ENCODE measurements around the gene MAML2.
A peak's percentile ranks its signal among the peaks of the same experiment; 100 is the strongest.

MAML2 gene

GRCh38 chr11:96098511-96099241 lies 244.3 kb downstream of the MAML2 start:
- no peak for DNase-seq (ENCODE audit: low spot score)

GRCh38 chr11:96097844-96098421 lies 245.1 kb downstream of the MAML2 start:
- peak; percentile 31 for DNase-seq (ENCODE audit: low spot score)

GRCh38 chr11:96096360-96096759 lies 246.6 kb downstream of the MAML2 start:
- no peak for DNase-seq (ENCODE audit: low spot score)

GRCh38 chr11:96095884-96096303 lies 247.1 kb downstream of the MAML2 start:
- no peak for DNase-seq (ENCODE audit: low spot score)

- no peak for DNase-seq (ENCODE audit: low spot score)
Measured at GRCh38 chr11:96094156-96094555, 248.8 kb downstream of the MAML2 start.

GRCh38 chr11:96092511-96092910 lies 250.5 kb downstream of the MAML2 start:
- no peak for DNase-seq (ENCODE audit: low spot score)

- DNase-seq (ENCODE audit: low spot score), result no peak
Measured at GRCh38 chr11:96091476-96091875, 251.5 kb downstream of the MAML2 start.

- no peak for DNase-seq (ENCODE audit: low spot score)
Measured at GRCh38 chr11:96090711-96091110, 252.3 kb downstream of the MAML2 start.

- DNase-seq (ENCODE audit: low spot score), result no peak
Measured at GRCh38 chr11:96088914-96089313, 254.1 kb downstream of the MAML2 start.

- no peak for DNase-seq (ENCODE audit: low spot score)
Measured at GRCh38 chr11:96086111-96086510, 256.9 kb downstream of the MAML2 start.

- DNase-seq (ENCODE audit: low spot score), result no peak
Measured at GRCh38 chr11:96085319-96085930, 257.6 kb downstream of the MAML2 start.

- no peak for DNase-seq (ENCODE audit: low spot score)
Measured at GRCh38 chr11:96084610-96085318, 258.2 kb downstream of the MAML2 start.

GRCh38 chr11:96082936-96083335 lies 260.1 kb downstream of the MAML2 start:
- DNase-seq (ENCODE audit: low spot score), result no peak

GRCh38 chr11:96082002-96082899 lies 260.7 kb downstream of the MAML2 start:
- no peak for DNase-seq (ENCODE audit: low spot score)

- no peak for DNase-seq (ENCODE audit: low spot score)
Measured at GRCh38 chr11:96081561-96081960, 261.4 kb downstream of the MAML2 start.

GRCh38 chr11:96079691-96080090 lies 263.3 kb downstream of the MAML2 start:
- no peak for DNase-seq (ENCODE audit: low spot score)

- DNase-seq (ENCODE audit: low spot score), result no peak
Measured at GRCh38 chr11:96075532-96075959, 267.4 kb downstream of the MAML2 start.

GRCh38 chr11:96074551-96075310 lies 268.3 kb downstream of the MAML2 start:
- DNase-seq (ENCODE audit: low spot score), result no peak

- DNase-seq (ENCODE audit: low spot score), result no peak
Measured at GRCh38 chr11:96073536-96073935, 269.5 kb downstream of the MAML2 start.

GRCh38 chr11:96072592-96072991 lies 270.4 kb downstream of the MAML2 start:
- no peak for DNase-seq (ENCODE audit: low spot score)

- DNase-seq (ENCODE audit: low spot score), result no peak
Measured at GRCh38 chr11:96070453-96070852, 272.5 kb downstream of the MAML2 start.
